HUES6 (cell line): ENCODE measurements around the gene ZNF76.
"Not testable (repeated sequence)": the region's sequence is repeated elsewhere in the genome, so short reads cannot be mapped to it uniquely, and the experiment has no call there.

ENCODE experiments used
- H3K27ac ChIP-seq: 2 replicates; pipeline ENCODE4 v1.7.0; 2013; ENCODE audit warnings: low read depth, mild to moderate bottlenecking, low read length, inconsistent platforms
- H3K27me3 ChIP-seq: 2 replicates; pipeline ENCODE4 v1.6.1; 2013; ENCODE audit warnings: low read length; ENCODE audit not compliant: control insufficient read depth, insufficient read depth
- H3K36me3 ChIP-seq: 2 replicates; pipeline ENCODE4 v1.6.1; 2013; ENCODE audit warnings: low read length; ENCODE audit not compliant: control insufficient read depth, insufficient read depth
- H3K4me1 ChIP-seq: 2 replicates; pipeline ENCODE4 v1.6.1; 2013; ENCODE audit warnings: low read length; ENCODE audit not compliant: control insufficient read depth, insufficient read depth
- H3K4me3 ChIP-seq: 2 replicates; pipeline ENCODE4 v1.5.1; 2013; ENCODE audit warnings: low read depth, low read length
- H3K9ac ChIP-seq: one replicate; pipeline ENCODE4 v1.6.1; 2013; ENCODE audit warnings: mild to moderate bottlenecking, low read length
- H3K9me3 ChIP-seq: 2 replicates; pipeline ENCODE4 v1.6.1; 2013; ENCODE audit warnings: low read depth, low read length; ENCODE audit not compliant: control insufficient read depth, insufficient read depth

ZNF76 gene

DNA sequence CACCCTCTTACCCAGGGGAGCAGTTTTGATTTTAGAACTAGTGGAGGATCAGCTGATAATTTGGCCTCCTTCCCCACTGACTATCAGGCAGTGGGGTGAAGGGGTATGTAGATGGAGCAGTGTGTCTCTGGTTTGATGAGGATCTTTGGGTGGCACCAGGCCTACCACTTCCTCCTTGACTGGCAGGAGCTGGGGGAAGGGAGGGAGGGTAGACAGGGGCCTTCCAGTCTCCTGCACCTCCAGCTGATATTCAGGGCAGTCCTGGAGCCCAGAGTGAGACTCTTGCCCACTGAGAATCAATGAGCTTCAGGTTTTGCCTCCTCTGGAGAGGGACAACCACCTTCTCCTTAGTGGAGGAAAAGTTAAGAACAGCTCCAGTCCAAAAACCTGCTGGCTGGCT, 41.3 kb downstream of the ZNF76 start:
- Histone ChIP-seq H3K9ac (no peak overlapping the region), H3K27ac (no peak overlapping the region), H3K4me3 (no peak overlapping the region), H3K36me3 (no peaks in the 10 kb centered on the region), H3K27me3 (no peaks in the 10 kb centered on the region), H3K9me3 (no peaks in the 10 kb centered on the region), H3K4me1 (peaks cover 33% of the 10 kb centered on the region)

DNA sequence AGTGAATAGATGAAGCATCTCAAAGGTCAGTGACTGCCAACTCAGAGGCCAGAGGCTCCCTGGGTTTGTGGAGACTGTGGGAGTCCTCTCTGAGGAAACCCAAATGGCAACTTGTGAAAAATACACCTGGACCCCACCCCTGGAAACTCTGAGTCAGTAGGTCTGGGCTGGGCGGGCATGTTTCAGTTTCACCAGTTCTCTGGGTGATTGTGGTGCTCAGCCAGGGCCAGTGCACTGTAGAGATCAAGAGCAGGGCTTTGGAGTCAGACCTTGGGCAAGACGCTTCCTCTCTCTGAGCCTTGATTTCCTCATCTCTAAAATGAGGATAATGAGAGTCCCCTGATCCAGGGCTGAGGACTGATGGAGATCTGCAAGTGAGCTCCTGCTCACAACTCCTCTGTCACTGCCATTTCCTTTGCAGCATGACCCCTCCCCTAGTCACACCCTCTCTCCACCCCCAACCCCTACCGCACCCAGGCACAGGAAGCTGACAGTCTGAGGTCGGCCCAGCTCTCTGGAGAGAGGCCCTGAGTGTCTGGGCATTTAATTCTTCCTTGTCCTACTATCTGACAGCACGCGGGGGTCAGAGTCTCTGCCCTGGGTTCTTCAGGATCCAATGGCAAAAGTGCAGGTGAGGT, 43.2 kb downstream of the ZNF76 start:
- no peak overlapping the region for H3K27ac ChIP-seq
- H3K27me3 ChIP-seq, result no peaks in the 10 kb centered on the region
- peak overlapping the region; percentile 28; the same call in 1 of the 2 replicates for H3K4me3 ChIP-seq
- peaks cover 27% of the 10 kb centered on the region for H3K4me1 ChIP-seq
- no peaks in the 10 kb centered on the region for H3K9me3 ChIP-seq
- H3K9ac ChIP-seq, result no peak overlapping the region
- H3K36me3 ChIP-seq, result no peaks in the 10 kb centered on the region

DNA sequence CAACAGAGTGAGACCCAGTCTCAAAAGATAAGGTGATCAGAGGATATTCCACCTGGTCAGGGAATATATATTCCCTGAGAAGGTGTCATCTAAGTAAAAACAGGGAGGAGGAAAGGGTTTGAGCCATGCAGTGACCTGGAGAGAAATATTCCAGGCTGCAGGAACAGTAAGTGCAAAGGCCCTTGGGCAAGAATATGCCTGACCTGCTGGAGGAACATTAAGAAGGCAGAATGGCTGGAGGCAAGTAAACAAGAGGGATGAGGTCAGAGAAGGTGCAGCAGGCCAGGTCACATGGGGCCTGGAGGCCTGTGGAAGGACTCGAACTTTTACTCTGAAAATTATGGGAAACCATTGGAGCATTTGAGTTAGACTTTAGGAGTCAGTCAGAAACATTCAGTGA, 44.8 kb downstream of the ZNF76 start:
- Histone ChIP-seq H3K36me3 (no peaks in the 10 kb centered on the region), H3K9me3 (no peaks in the 10 kb centered on the region), H3K4me3 (no peak overlapping the region), H3K27me3 (no peaks in the 10 kb centered on the region), H3K27ac (no peak overlapping the region), H3K4me1 (peaks cover 15% of the 10 kb centered on the region), H3K9ac (no peak overlapping the region)

DNA sequence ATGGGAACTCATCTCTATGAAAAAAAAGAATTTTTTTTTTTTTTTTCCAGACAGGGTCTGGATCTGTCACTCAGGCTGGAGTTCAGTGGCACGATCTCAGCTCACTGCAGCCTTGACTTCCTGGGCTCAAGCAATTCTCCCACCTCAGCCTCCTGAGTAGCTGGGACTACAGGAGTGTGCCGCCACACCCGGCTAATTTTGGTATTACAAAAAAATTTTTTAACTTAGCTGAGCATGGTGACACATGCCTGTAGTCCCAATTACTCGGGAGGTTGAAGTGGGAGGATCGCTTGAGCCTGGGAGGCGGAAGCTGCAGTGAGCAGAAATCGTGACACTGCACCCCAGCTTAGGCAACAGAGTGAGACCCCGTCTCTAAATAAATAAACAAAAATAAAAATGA, 45.6 kb downstream of the ZNF76 start:
- no peaks in the 10 kb centered on the region for H3K27me3 ChIP-seq
- no peaks in the 10 kb centered on the region for H3K9me3 ChIP-seq
- no peaks in the 10 kb centered on the region for H3K36me3 ChIP-seq
- H3K9ac ChIP-seq, result no peak overlapping the region
- H3K4me3 ChIP-seq, result no peak overlapping the region
- peaks cover 13% of the 10 kb centered on the region for H3K4me1 ChIP-seq
- H3K27ac ChIP-seq, result no peak overlapping the region

DNA sequence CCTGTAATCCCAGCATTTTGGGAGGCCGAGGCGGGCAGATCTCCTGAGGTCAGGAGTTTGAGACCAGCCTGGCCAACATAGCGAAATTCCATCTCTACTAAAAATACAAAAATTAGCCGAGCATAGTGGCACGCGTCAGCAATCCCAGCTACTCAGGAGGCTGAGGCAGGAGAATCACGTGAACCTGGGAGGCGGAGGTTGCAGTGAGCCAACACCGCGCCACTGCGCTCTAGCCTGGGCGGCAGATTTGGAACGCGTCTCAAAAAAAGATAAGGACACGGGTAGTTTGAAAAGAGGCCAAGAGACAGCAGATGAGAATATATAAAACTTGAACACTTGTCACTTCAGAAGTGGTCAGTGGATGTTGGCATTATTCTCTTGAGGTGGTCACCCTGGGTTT, 47.6 kb downstream of the ZNF76 start:
- not testable (repeated sequence) for H3K27ac ChIP-seq, H3K9ac ChIP-seq, H3K4me3 ChIP-seq, H3K36me3 ChIP-seq, H3K9me3 ChIP-seq, H3K27me3 ChIP-seq
- peaks cover 13% of the 10 kb centered on the region for H3K4me1 ChIP-seq

DNA sequence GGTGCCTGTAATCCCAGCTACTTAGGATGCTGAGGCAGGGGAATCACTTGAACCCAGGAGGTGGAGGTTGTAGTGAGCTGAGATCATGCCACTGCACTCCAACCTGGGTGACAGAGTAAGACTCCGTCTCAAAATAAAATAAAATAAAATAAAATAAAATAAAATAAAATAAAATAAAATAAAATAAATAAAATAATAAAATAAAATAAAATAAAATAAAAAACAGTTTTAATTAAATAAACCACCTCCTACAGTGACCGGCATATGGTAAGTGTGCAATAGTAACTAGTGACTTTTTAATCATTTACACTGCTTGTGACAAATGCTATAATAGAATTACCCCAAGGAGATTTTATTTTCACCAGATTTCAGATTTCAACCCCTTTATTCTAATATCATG, 49.0 kb downstream of the ZNF76 start:
- H3K9ac ChIP-seq, H3K27ac ChIP-seq, H3K27me3 ChIP-seq: not testable (repeated sequence)

DNA sequence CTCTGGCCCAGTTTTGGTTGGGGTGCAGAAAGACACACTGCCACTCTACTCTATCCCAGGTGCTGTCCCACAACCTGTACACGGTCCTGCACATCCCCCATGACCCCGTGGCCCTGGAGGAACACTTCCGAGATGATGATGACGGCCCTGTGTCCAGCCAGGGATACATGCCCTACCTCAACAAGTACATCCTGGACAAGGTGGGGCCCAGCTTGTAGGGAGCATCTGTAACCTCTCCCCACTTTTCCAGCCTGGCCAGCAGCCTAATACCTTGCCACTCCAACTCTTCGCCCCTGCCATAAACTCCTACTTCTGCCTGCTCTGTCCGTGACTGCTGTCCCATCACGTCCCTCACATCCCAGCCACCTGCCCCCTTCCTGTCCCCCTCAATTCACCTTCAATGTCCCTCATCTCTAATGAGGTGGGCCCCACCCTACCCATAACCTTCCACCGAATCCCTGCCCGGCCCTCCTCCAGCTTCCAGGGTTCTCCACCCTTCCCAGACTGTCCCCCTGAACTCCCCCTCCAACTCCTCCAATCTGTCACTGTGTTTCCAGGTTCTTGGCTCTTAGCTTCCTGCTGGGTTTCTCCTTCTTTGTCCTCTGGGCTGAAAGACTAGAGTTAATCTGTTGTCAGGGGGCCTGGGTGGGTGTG, 50.2 kb downstream of the ZNF76 start:
- Histone ChIP-seq H3K9ac (no peak overlapping the region), H3K27ac (no peak overlapping the region), H3K36me3 (no peaks in the 10 kb centered on the region), H3K27me3 (no peaks in the 10 kb centered on the region), H3K4me1 (no peaks in the 10 kb centered on the region), H3K4me3 (no peak overlapping the region), H3K9me3 (no peaks in the 10 kb centered on the region)

More for the DNA sequence above, 49.0 kb downstream of the ZNF76 start:
- not testable (repeated sequence) for H3K4me1 ChIP-seq, H3K4me3 ChIP-seq, H3K36me3 ChIP-seq, H3K9me3 ChIP-seq

DNA sequence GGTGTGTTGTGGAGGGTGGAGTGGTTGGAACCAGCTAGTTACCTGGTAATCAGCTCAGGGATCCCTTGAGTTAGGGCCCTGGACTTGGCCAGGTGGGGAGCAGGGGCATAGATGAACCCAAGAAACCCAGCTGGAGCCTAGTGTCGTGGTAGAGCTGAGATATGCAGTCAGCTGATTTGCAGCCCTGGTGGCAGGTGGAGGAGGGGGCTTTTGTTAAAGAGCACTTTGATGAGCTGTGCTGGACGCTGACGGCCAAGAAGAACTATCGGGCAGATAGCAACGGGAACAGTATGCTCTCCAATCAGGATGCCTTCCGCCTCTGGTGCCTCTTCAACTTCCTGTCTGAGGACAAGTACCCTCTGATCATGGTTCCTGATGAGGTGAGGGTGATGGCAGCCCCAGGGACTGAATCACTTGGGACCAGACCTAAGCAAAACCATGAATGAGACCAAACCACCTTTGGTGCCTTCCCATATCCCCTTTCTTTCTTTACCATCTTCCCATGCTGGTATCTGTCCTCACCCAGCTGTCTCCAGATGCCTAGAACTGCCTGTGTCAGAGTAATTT, 50.8 kb downstream of the ZNF76 start:
- H3K36me3 ChIP-seq, result no peaks in the 10 kb centered on the region
- H3K4me3 ChIP-seq, result no peak overlapping the region
- no peaks in the 10 kb centered on the region for H3K9me3 ChIP-seq
- H3K27ac ChIP-seq, result no peak overlapping the region
- no peaks in the 10 kb centered on the region for H3K27me3 ChIP-seq
- no peak overlapping the region for H3K9ac ChIP-seq
- H3K4me1 ChIP-seq, result no peaks in the 10 kb centered on the region

DNA sequence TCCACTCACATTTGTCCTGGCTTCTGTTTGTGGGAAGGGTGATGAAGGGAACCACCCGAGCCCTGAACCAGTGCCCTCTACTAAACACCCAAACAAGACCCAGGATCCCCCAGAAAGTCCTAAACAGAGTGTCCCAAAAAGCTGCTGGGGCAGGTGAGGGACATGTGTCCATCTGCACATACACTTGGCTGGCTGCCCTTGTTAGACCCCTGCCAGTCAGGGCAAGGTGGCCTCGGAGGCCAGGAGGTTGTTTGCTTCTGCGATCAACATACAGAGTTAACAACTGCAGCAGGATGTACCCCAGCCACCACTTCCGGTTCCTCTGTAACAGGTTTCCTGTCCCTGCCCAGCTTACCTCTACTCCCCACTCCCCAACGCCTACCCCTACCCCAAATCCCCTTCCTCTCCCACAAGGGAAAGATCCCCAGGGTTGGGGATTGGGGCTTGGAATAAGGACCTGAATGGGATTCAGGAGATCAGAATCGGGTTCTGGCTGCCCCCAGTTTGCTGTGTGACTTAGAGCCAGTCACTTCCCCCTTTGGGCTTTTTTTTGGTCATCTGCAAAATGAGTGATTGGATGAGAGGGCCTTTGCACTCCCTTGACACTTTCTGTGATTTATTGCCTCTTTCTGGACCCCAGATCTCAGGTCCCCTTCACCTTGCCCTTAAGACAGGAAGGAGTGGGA, 52.0 kb downstream of the ZNF76 start:
- H3K27me3 ChIP-seq, result peaks cover 5% of the 10 kb centered on the region
- no peaks in the 10 kb centered on the region for H3K4me1 ChIP-seq
- no peaks in the 10 kb centered on the region for H3K36me3 ChIP-seq
- no peak overlapping the region for H3K9ac ChIP-seq
- no peak overlapping the region for H3K27ac ChIP-seq
- H3K4me3 ChIP-seq, result no peak overlapping the region
- H3K9me3 ChIP-seq, result no peaks in the 10 kb centered on the region

DNA sequence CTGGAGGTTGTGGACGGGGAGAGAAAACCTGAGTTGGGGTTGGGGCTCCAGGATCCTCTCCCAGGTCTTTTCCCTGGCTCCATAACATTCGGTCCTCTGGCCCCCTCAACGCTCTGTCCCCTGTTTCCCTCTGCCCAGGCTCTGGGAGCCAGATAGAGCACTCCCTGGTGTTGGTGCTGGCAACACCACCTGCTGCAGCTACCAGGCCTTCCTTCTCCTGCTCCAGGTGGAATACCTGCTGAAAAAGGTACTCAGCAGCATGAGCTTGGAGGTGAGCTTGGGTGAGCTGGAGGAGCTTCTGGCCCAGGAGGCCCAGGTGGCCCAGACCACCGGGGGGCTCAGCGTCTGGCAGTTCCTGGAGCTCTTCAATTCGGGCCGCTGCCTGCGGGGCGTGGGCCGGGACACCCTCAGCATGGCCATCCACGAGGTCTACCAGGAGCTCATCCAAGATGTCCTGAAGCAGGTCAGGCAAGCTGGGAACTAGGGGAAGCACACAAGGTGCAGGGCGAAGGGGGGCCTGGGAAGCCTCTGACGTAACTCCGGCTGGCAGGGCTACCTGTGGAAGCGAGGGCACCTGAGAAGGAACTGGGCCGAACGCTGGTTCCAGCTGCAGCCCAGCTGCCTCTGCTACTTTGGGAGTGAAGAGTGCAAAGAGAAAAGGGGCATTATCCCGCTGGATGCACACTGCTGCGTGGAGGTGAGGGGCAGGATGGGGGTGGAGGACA, 52.7 kb downstream of the ZNF76 start:
- H3K4me3 ChIP-seq, result no peak overlapping the region
- no peak overlapping the region for H3K9ac ChIP-seq
- H3K9me3 ChIP-seq, result no peaks in the 10 kb centered on the region
- H3K27ac ChIP-seq, result no peak overlapping the region
- H3K4me1 ChIP-seq, result no peaks in the 10 kb centered on the region
- no peaks in the 10 kb centered on the region for H3K36me3 ChIP-seq
- H3K27me3 ChIP-seq, result peaks cover 12% of the 10 kb centered on the region

DNA sequence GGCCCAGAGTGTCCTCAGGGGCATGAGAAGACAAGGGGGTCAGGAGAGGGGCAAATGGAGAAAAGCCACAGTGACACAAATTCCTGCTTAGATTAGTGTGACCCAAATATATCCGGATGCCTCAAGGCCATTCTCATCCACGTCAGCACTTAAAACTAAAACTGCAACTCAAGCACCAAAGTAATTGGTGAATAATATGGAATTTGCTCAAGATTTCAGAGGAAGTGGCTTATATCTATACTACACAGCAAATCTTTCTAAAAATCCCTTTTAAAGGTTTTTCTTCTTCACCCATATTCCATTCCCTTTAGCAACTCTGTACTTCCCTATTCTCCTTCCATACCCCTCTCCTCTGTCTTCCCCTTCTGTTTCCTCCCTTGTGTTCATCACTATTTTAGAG, 53.3 kb downstream of the ZNF76 start:
- Histone ChIP-seq H3K27me3 (peaks cover 18% of the 10 kb centered on the region), H3K4me1 (peaks cover 4% of the 10 kb centered on the region), H3K4me3 (no peak overlapping the region), H3K27ac (no peak overlapping the region), H3K9ac (no peak overlapping the region), H3K9me3 (no peaks in the 10 kb centered on the region), H3K36me3 (no peaks in the 10 kb centered on the region)
